Activated B cell treated with CpG ODN at 0.5 μM for 24 hours (primary cell): ENCODE measurements around the gene SBK1. TPM values are rescaled to one million over a fixed set of nuclear protein-coding genes. Genes with fewer than 3 reads are reported as not detected.
A peak's percentile ranks its signal among the peaks of the same experiment; 100 is the strongest.

Source experiments
- ATAC-seq: fragments of 200-7000 bp; cut with Tn5 transposase; one replicate; pipeline ENCODE4 v1.10.0; 2021; ENCODE audit warnings: low read depth, mild to moderate bottlenecking, moderate library complexity
- CTCF ChIA-PET: fragments of 350-600 bp; sonication (Branson Sonifier 250); formaldehyde crosslinking; loops from one replicate; lab custom pipeline; 2021; ENCODE audit warnings: antibody characterized with exemption; lab: Charles Lee
- POLR2A ChIA-PET: fragments of 350-600 bp; sonication (Branson Sonifier 250); formaldehyde crosslinking; loops from one replicate; lab custom pipeline; 2021; ENCODE audit warnings: antibody characterized with exemption; lab: Charles Lee
- DNase-seq: peaks from one replicate; pipeline ENCODE4 v3.0.0; 2022
- H3K27ac Mint-ChIP-seq: one replicate; pipeline ENCODE4 v1.8.0; 2020; ENCODE audit warnings: mixed read lengths
- H3K27me3 Mint-ChIP-seq: one replicate; pipeline ENCODE4 v1.8.0; 2021; ENCODE audit warnings: mixed read lengths
- H3K36me3 Mint-ChIP-seq: one replicate; pipeline ENCODE4 v1.8.0; 2021; ENCODE audit warnings: low read depth, mixed read lengths
- H3K4me1 Mint-ChIP-seq: one replicate; pipeline ENCODE4 v1.8.0; 2021; ENCODE audit warnings: mixed read lengths
- H3K4me3 Mint-ChIP-seq: one replicate; pipeline ENCODE4 v1.8.0; 2020; ENCODE audit warnings: mild to moderate bottlenecking, mixed read lengths
- H3K9me3 Mint-ChIP-seq: one replicate; pipeline ENCODE4 v1.8.0; 2020; ENCODE audit warnings: mixed read lengths
- CTCF ChIP-seq: fragments of 200-600 bp; IDR thresholded peaks from one replicate; pipeline ENCODE4 v1.8.0; 2022; ENCODE audit warnings: antibody characterized with exemption, mild to moderate bottlenecking
- intact Hi-C: fragments of 100-400 bp; cut with micrococcal nuclease; formaldehyde crosslinking; loops from one replicate; pipeline ENCODE4 v1.15.1; 2024
- total RNA-seq: library from RNA; stranded (reverse); gene quantifications from 2 replicates; pipeline ENCODE4 v1.2.3, GENCODE V29; 2022

Gene SBK1
- total RNA-seq, 1 donor from 2014 or later, result 0.58 TPM

- no peak for TF ChIP-seq CTCF
- Mint-ChIP-seq H3K4me1 (peaks cover 22% of the 10 kb centered on the region), H3K9me3 (no peaks in the 10 kb centered on the region), H3K27me3 (no peaks in the 10 kb centered on the region), H3K4me3 (no peak overlapping the region), H3K36me3 (no peaks in the 10 kb centered on the region), H3K27ac (peak overlapping the region; percentile 43)
- ATAC-seq (peak; percentile 81), DNase-seq (no peak)
- ChIA-PET POLR2A (interaction anchor here (1.3 kb wide), 1 partner anchor 17 kb away, joined by 4 read pairs; the partner anchor contains the start of gene SBK1), CTCF (interaction anchor here (1.2 kb wide), 1 partner anchor 32 kb away, joined by 3 read pairs; no protein-coding TSS in a partner anchor)
- intact Hi-C loops, result no loop called here
Observed at GRCh38 chr16:28309811-28310311, 17.5 kb downstream of the SBK1 start.

GRCh38 chr16:28310796-28311195 lies 18.5 kb downstream of the SBK1 start:
- Mint-ChIP-seq H3K4me1 (peaks cover 22% of the 10 kb centered on the region), H3K27me3 (no peaks in the 10 kb centered on the region), H3K9me3 (no peaks in the 10 kb centered on the region), H3K36me3 (no peaks in the 10 kb centered on the region), H3K4me3 (no peak overlapping the region), H3K27ac (no peak overlapping the region)
- ATAC-seq (no peak), DNase-seq (no peak)
- intact Hi-C loops, result no loop called here
- POLR2A ChIA-PET, result no interaction called here
- no peak for TF ChIP-seq CTCF
- CTCF ChIA-PET, result interaction anchor here (0.6 to 1.0 kb wide), 2 partner anchors 9 to 30 kb away, joined by 3 read pairs; no protein-coding TSS in a partner anchor

GRCh38 chr16:28311413-28311812 lies 19.1 kb downstream of the SBK1 start:
- ATAC-seq, result no peak
- H3K27me3 Mint-ChIP-seq, result no peaks in the 10 kb centered on the region
- H3K4me3 Mint-ChIP-seq, result no peak overlapping the region
- CTCF ChIA-PET, result interaction anchor here (1.0 kb wide), 1 partner anchor 8 kb away, joined by 3 read pairs; no protein-coding TSS in a partner anchor
- no peak for DNase-seq
- no peaks in the 10 kb centered on the region for H3K9me3 Mint-ChIP-seq
- no peak overlapping the region for H3K27ac Mint-ChIP-seq
- H3K36me3 Mint-ChIP-seq, result no peaks in the 10 kb centered on the region
- H3K4me1 Mint-ChIP-seq, result peaks cover 22% of the 10 kb centered on the region
- POLR2A ChIA-PET, result no interaction called here
- no peak for TF ChIP-seq CTCF
- intact Hi-C loops, result no loop called here

- ATAC-seq, result no peak
- Mint-ChIP-seq H3K4me3 (no peak overlapping the region), H3K27ac (no peak overlapping the region), H3K4me1 (peaks cover 24% of the 10 kb centered on the region), H3K36me3 (no peaks in the 10 kb centered on the region), H3K9me3 (no peaks in the 10 kb centered on the region), H3K27me3 (no peaks in the 10 kb centered on the region)
- POLR2A ChIA-PET, result no interaction called here
- CTCF ChIA-PET, result interaction anchor here (1.0 kb wide), 1 partner anchor 8 kb away, joined by 3 read pairs; no protein-coding TSS in a partner anchor
- TF ChIP-seq CTCF, result no peak
- intact Hi-C loops, result no loop called here
- DNase-seq, result no peak
Observed at GRCh38 chr16:28311913-28312312, 19.6 kb downstream of the SBK1 start.

- ATAC-seq (no peak), DNase-seq (no peak)
- Mint-ChIP-seq H3K27me3 (no peaks in the 10 kb centered on the region), H3K36me3 (no peaks in the 10 kb centered on the region), H3K4me3 (no peak overlapping the region), H3K4me1 (peaks cover 25% of the 10 kb centered on the region), H3K27ac (no peak overlapping the region), H3K9me3 (no peaks in the 10 kb centered on the region)
- ChIA-PET POLR2A (no interaction called here), CTCF (interaction anchor here (1.2 kb wide), 1 partner anchor 34 kb away, joined by 3 read pairs; no protein-coding TSS in a partner anchor)
- intact Hi-C loops, result no loop called here
- no peak for TF ChIP-seq CTCF
Observed at GRCh38 chr16:28312327-28312726, 20.0 kb downstream of the SBK1 start.
